GM10248 (cell line): ENCODE measurements around the gene KRTAP9-1.

Experiments used
- CTCF ChIA-PET: fragments of 300-600 bp; sonication (Branson Sonifier 250); formaldehyde crosslinking; extraction: SDS; loops from one replicate; lab custom pipeline; 2021; ENCODE audit warnings: antibody characterized with exemption; lab: Yijun Ruan, JAX
- POLR2A ChIA-PET: fragments of 350-650 bp; sonication (Branson Sonifier 250); formaldehyde crosslinking; extraction: SDS; loops from one replicate; lab custom pipeline; 2020; ENCODE audit warnings: antibody characterized with exemption; lab: Yijun Ruan, JAX
- DNase-seq: peaks from one replicate; pipeline ENCODE4 v3.0.0; 2012; ENCODE audit errors: extremely low spot score
- CTCF ChIP-seq: IDR thresholded peaks from 2 replicates; pipeline ENCODE4 v1.5.1; 2012; ENCODE audit warnings: mild to moderate bottlenecking, low read depth; ENCODE audit errors: extremely low read depth, missing control alignments, control extremely low read depth

The KRTAP9-1 gene

DNA sequence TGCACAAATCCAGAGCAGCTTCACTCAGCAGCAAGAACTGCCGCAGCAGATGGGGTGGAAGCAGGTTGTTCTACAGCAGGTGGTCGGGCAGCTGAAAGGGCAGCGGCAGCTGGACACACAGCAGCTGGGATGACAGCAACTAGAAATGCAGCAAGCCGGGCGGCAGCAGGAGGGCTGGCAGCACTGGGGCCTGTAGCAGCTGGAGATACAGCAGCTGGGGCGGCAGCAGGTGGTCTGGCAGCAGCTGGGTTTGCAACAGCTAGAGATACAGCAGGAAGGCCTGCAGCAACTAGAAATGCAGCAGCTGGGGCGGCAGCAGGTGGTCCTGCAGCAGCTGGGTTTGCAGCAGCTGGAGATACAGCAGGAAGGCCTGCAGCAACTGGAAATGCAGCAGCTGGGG is 22.1 kb upstream of the KRTAP9-1 start:
- no peak for TF ChIP-seq CTCF
- no peak for DNase-seq

GRCh38 chr17:41168121-41168520 is 21.6 kb upstream of the KRTAP9-1 start, which contains the start of gene KRTAP4-3:
Gene KRTAP4-3 (minus strand): TSS chr17:41168221. CDS start chr17:41168172, 49 bp downstream.
- TF ChIP-seq CTCF, result no peak
- CTCF ChIA-PET, result no interaction called here
- no peak for DNase-seq
- POLR2A ChIA-PET, result no interaction called here

More for the DNA sequence above, 22.1 kb upstream of the KRTAP9-1 start:
- ChIA-PET POLR2A (no interaction called here), CTCF (no interaction called here)

DNA sequence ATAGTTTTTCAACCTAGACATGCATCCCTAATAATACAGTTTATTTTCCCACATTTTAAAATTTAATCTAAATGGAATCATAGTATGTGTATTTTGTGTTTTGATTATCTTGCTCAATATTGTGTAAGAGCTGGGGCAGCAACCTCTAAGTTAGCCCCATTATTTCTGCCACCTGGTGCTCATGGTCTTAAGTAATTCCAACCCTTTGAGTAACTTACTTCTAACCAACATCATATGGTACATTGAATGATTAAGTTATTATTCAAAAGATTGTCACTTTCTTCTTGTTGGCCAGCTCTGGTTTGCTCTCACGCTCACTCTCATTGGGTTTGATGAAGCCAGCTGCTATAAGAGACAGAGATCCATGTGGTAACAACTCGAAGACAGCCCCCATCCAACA is 17.8 kb upstream of the KRTAP9-1 start:
- ChIA-PET CTCF (no interaction called here), POLR2A (no interaction called here)
- DNase-seq, result no peak
- no peak for TF ChIP-seq CTCF

DNA sequence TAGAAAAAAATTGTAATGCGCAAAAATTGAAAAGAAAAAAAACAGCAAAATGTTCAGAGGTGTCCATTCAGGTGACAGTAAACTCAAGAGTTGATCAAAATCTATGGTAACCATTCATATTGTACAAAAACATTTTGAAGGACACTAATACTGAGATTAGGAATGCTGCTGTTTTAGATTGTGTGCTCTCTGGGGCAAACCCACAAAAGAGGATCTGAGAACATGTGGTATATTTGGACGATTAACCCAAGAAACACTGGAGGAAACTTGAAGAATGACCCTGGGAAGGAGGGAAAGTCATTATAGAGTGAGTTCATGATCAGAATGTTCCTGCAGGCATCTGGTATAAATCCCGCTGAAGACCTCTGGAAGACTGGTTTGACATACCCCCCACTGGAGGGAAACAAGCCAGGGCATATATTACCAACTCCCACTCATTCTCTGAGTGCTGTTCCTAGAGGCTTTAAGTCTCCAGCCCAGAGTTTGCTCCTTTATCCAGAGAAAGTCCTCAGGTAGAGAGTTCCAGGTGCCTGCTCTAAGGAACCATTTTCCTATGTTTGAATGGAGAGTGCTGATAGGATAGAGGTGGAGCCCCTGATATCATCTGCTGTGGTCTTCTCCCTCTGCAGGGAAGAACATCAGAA is 12.8 kb upstream of the KRTAP9-1 start:
- POLR2A ChIA-PET, result no interaction called here
- TF ChIP-seq CTCF, result no peak
- CTCF ChIA-PET, result no interaction called here
- DNase-seq, result no peak

- ChIA-PET POLR2A (no interaction called here), CTCF (interaction anchor here (1.2 kb wide), 1 partner anchor 46 kb away, joined by 4 read pairs; no protein-coding TSS in a partner anchor)
These were observed 11.9 kb upstream of the KRTAP9-1 start, which contains the start of gene KRTAP4-2 for GRCh38 chr17:41177727-41178271. Gene KRTAP4-2 (minus strand): TSS chr17:41178221. CDS start chr17:41178164, 57 bp downstream.

DNA sequence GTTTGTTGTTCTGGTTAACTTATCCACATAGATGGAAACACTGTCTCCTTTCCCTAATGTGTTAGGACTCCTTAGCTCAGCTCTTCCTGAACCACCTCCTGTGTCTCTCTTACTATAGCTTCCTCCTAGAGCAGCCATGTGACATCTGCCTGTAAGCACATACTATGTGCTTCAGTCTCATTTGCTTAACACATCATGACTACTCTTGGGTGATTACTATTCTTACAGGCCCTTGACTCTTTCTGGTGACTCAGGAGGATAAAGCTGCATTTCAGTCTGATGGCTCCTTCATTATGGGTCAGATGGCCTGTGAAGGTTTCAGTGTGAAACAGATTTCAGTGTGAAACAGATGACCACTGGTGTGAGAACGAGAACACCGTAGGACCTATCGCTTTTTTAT is 11.3 kb upstream of the KRTAP9-1 start:
- no peak for TF ChIP-seq CTCF
- ChIA-PET POLR2A (no interaction called here), CTCF (interaction anchor here (0.6 to 1.2 kb wide), 2 partner anchors 47 to 485 kb away, joined by 3 to 4 read pairs; no protein-coding TSS in a partner anchor)
- DNase-seq, result no peak

More at GRCh38 chr17:41177727-41178271, 11.9 kb upstream of the KRTAP9-1 start, which contains the start of gene KRTAP4-2:
- TF ChIP-seq CTCF, result no peak
- DNase-seq, result no peak
